Esophagus squamous epithelium (tissue), 5 donors: ENCODE data around the gene CCR5AS.
A peak's percentile ranks its signal among the peaks of the same experiment; 100 is the strongest.
"Not testable (repeated sequence)": the region's sequence is repeated elsewhere in the genome, so short reads cannot be mapped to it uniquely, and the experiment has no call there.

ENCODE experiments used
- DNase-seq: peaks from one replicate; lab custom pipeline; 2025; lab: John Stamatoyannopoulos, UW
- H3K27ac ChIP-seq, 4 donors: fragments of 200-600 bp; sonication (generic); one replicate each; pipeline ENCODE4 v1.5.1; 2016 to 2019; ENCODE audit warnings: mild to moderate bottlenecking in 1 of 4
- H3K27me3 ChIP-seq, 4 donors: fragments of 200-600 bp; sonication (generic); 1 replicate in 3 of 4; 2 replicates in 1 of 4; pipeline versions ENCODE4 v1.5.1 to v1.6.0; 2017 to 2021; ENCODE audit warnings: antibody characterized with exemption in 1 of 4
- H3K36me3 ChIP-seq, 3 donors: fragments of 200-600 bp; sonication (generic); one replicate each; pipeline ENCODE4 v1.5.1; 2016 to 2019
- H3K4me1 ChIP-seq, 3 donors: fragments of 200-600 bp; sonication (generic); one replicate each; pipeline ENCODE4 v1.5.1; 2017 to 2019
- H3K4me3 ChIP-seq, 4 donors: fragments of 200-600 bp; sonication (generic); 1 replicate in 3 of 4; 2 replicates in 1 of 4; pipeline ENCODE4 v1.5.1; 2016 to 2019; ENCODE audit warnings: mild to moderate bottlenecking in 2 of 4, moderate library complexity in 1 of 4
- H3K9me3 ChIP-seq, 3 donors: fragments of 200-600 bp; sonication (generic); one replicate each; pipeline ENCODE4 v1.5.1; 2016 to 2019
- CTCF ChIP-seq, 6 experiments: fragments of 450-650 bp in 4 of 6; fragments of 200-600 bp in 2 of 6; sonication (generic) in 2 of 6; IDR thresholded peaks; one replicate each; pipeline ENCODE4 v1.5.1; 2016 to 2019; ENCODE audit warnings: antibody characterized with exemption in 6 of 6, mild to moderate bottlenecking in 4 of 6, moderate library complexity in 4 of 6
- POLR2A ChIP-seq, 4 donors: fragments of 450-650 bp; IDR thresholded peaks; one replicate each; pipeline ENCODE4 v1.6.1; 2017; ENCODE audit warnings: antibody characterized with exemption in 4 of 4, mild to moderate bottlenecking in 4 of 4, moderate library complexity in 3 of 4
- WGBS, 2 donors: methylation state at CpG; one replicate each; pipeline ENCODE4 v1.1.5; 2018; 5-methylcytosine and 5-hydroxymethylcytosine counted together
- intact Hi-C: fragments of 100-400 bp; cut with DNase I; formaldehyde crosslinking; loops from one replicate; pipeline ENCODE4 v1.15.0; 2022
- donor health status: DM: yes; HTN: yes; CAD: no.

The CCR5AS gene

GRCh38 chr3:46435081-46435726, 28.3 kb upstream of the CCR5AS start:
- no peak for DNase-seq
- 88 to 93% methylated on average over 3 of the region's 3 CpGs for WGBS, 2 donors
- no peak for TF ChIP-seq CTCF (IDR thresholded peaks at IDR 0.05)
- H3K36me3 ChIP-seq, result no peaks in the 10 kb centered on the region
- no peaks in the 10 kb centered on the region for H3K9me3 ChIP-seq
- intact Hi-C loops, result no loop called here
- H3K4me1 ChIP-seq, result peaks cover 0 to 2% (median 0%) of the 10 kb centered on the region in 3 donors
- H3K27me3 ChIP-seq, result no peaks in the 10 kb centered on the region
- H3K27ac ChIP-seq, result no peak overlapping the region
- no peak overlapping the region for H3K4me3 ChIP-seq

- no peaks in the 10 kb centered on the region for H3K9me3 ChIP-seq
- intact Hi-C loops, result no loop called here
- WGBS, 2 donors, result 88 to 100% methylated on average over 1 of the region's 1 CpG
Measured at GRCh38 chr3:46433841-46434240, 27.0 kb upstream of the CCR5AS start.

GRCh38 chr3:46433118-46433517, 26.3 kb upstream of the CCR5AS start:
- peaks cover 0 to 23% (median 0%) of the 10 kb centered on the region in 3 donors for H3K4me1 ChIP-seq
- H3K9me3 ChIP-seq, DNase-seq, H3K36me3 ChIP-seq, intact Hi-C loops, H3K27ac ChIP-seq, H3K27me3 ChIP-seq, H3K4me3 ChIP-seq: not testable (repeated sequence)
- WGBS, 2 donors, result 61 to 77% methylated on average over 4 of the region's 4 CpGs

More at GRCh38 chr3:46433841-46434240, 27.0 kb upstream of the CCR5AS start:
- TF ChIP-seq POLR2A (IDR thresholded peaks at IDR 0.05) (no peak), CTCF (IDR thresholded peaks at IDR 0.05) (no peak)
- DNase-seq, result no peak
- no peaks in the 10 kb centered on the region for H3K27me3 ChIP-seq
- H3K4me3 ChIP-seq, result no peak overlapping the region
- no peak overlapping the region for H3K27ac ChIP-seq
- H3K36me3 ChIP-seq, result no peaks in the 10 kb centered on the region
- H3K4me1 ChIP-seq, result peaks cover 0 to 16% (median 0%) of the 10 kb centered on the region in 3 donors

GRCh38 chr3:46431905-46432304, 25.0 kb upstream of the CCR5AS start:
- H3K9me3 ChIP-seq, H3K4me3 ChIP-seq, DNase-seq, H3K27me3 ChIP-seq, H3K27ac ChIP-seq, intact Hi-C loops, H3K36me3 ChIP-seq: not testable (repeated sequence)
- H3K4me1 ChIP-seq, result peaks cover 0 to 28% (median 0%) of the 10 kb centered on the region in 3 donors
- 90 to 92% methylated on average over 5 of the region's 5 CpGs for WGBS, 2 donors

- H3K4me3 ChIP-seq, H3K36me3 ChIP-seq, H3K27me3 ChIP-seq, DNase-seq, H3K9me3 ChIP-seq, intact Hi-C loops, H3K27ac ChIP-seq: not testable (repeated sequence)
- 92 to 95% methylated on average over 1 of the region's 1 CpG for WGBS, 2 donors
- H3K4me1 ChIP-seq, result peaks cover 0 to 28% (median 0%) of the 10 kb centered on the region in 3 donors
Measured at GRCh38 chr3:46430879-46431278, 24.0 kb upstream of the CCR5AS start.

- Histone ChIP-seq H3K4me3 (no peak overlapping the region), H3K27me3 (no peaks in the 10 kb centered on the region), H3K4me1 (peaks cover 0 to 28% (median 0%) of the 10 kb centered on the region in 3 donors), H3K27ac (peak overlapping the region in 3 of 4 donors; percentile 69 to 80 (median 70)), H3K36me3 (no peaks in the 10 kb centered on the region), H3K9me3 (no peaks in the 10 kb centered on the region)
- TF ChIP-seq CTCF (IDR thresholded peaks at IDR 0.05), result no peak
- TF ChIP-seq POLR2A (IDR thresholded peaks at IDR 0.05), result no peak
- intact Hi-C loops, result no loop called here
- no peak for DNase-seq
- 39 to 54% methylated on average over 5 of the region's 5 CpGs for WGBS, 2 donors
Measured at GRCh38 chr3:46429671-46430070, 22.8 kb upstream of the CCR5AS start.
